Measurements from ENCODE around the gene NOL3.

The NOL3 gene

DNA sequence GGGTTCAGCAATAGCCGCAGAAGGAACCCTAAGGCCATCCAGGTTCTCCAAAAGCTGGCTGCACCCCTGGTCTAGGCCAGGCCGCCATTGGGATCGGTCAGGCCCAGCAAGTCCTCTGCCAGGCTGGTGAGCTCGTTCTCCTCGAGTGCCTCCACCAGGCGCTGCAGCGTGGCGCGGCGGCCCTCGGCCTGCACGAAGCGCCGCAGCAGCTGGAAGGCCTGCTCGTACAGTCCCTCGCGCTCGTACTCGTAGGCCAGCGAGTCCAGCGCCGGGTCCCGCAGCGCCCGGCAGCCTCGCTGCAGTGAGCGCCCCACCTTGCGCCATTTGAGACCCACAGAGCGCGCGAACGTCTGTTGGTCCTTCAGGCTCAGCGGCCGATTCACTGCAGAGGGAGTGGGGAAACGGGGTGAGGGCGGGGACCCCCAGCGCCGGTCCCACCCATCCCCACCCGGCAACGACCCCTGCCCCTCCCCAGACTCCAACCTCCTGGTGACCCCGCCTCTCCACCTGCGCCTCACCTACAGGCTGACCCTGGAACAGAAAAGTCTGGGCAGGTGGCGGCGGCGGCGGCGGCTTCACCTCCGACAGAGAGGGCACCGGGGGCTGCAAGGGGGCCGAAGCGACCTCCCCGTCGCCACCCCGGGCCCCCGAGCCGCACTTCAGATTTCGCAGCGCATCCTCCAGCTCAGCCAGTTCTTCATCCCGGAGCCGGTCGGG is 15.6 kb upstream of the NOL3 start:
- no peak overlapping the region for H3K4me3 ChIP-seq (replicated peaks in 1 of 2; ENCODE audit: low read depth in 2 of 2, low read length in 2 of 2)
- TF ChIP-seq, protein P1, sequence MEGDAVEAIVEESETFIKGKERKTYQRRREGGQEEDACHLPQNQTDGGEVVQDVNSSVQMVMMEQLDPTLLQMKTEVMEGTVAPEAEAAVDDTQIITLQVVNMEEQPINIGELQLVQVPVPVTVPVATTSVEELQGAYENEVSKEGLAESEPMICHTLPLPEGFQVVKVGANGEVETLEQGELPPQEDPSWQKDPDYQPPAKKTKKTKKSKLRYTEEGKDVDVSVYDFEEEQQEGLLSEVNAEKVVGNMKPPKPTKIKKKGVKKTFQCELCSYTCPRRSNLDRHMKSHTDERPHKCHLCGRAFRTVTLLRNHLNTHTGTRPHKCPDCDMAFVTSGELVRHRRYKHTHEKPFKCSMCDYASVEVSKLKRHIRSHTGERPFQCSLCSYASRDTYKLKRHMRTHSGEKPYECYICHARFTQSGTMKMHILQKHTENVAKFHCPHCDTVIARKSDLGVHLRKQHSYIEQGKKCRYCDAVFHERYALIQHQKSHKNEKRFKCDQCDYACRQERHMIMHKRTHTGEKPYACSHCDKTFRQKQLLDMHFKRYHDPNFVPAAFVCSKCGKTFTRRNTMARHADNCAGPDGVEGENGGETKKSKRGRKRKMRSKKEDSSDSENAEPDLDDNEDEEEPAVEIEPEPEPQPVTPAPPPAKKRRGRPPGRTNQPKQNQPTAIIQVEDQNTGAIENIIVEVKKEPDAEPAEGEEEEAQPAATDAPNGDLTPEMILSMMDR (IDR thresholded peaks at IDR 0.05; ENCODE audit: low read depth, low read length) = no peak
- no peak for DNase-seq (ENCODE audit: low read depth in 2 of 2)

DNA sequence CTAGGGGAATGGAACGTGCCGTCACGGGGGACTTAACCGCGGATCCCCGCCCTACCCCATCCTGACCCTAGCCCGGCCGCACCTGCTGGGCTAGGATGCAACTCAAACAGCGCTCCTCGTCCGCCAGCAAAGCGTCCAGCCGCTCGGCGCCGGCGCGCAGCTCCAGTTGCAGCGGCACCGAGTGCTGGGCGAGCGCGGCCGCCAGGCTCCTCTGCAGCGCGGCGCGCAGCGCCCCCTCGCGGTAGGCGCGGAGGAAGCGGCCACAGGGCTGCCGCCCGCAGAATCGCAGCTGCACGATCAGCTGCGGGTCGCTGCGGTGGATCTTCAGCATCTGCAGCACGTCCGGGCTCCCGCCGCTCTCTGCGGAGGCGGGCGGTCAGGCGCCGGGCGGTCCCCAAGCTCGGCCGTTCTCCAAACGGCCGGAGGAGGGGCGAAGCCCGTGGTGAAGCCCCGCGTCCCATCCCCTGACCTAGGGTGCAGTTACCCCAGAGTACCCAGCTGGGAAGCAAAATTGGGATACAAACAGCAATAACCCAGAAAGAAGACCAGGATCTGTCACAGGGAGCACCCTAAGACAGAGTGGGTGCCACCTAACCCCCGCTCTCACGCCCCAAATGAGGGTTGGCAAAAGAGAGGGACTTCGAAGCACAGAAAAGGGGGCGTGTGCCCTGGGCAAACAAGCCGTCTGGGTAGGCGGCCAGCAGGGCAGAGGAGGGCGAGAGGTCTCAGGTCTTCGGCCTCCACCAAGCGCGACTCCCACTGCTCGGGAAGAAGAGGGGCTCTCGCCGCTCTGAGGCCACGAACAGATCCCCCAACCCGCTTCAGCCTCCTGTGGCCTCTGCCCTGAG is 14.8 kb upstream of the NOL3 start:
- TF ChIP-seq, protein P1 (IDR thresholded peaks at IDR 0.05; ENCODE audit: low read depth, low read length) = peak; percentile 53
- peak; percentile 69 to 80 for DNase-seq (ENCODE audit: low read depth in 2 of 2)
- no peak overlapping the region for H3K4me3 ChIP-seq (replicated peaks in 1 of 2; ENCODE audit: low read depth in 2 of 2, low read length in 2 of 2)

DNA sequence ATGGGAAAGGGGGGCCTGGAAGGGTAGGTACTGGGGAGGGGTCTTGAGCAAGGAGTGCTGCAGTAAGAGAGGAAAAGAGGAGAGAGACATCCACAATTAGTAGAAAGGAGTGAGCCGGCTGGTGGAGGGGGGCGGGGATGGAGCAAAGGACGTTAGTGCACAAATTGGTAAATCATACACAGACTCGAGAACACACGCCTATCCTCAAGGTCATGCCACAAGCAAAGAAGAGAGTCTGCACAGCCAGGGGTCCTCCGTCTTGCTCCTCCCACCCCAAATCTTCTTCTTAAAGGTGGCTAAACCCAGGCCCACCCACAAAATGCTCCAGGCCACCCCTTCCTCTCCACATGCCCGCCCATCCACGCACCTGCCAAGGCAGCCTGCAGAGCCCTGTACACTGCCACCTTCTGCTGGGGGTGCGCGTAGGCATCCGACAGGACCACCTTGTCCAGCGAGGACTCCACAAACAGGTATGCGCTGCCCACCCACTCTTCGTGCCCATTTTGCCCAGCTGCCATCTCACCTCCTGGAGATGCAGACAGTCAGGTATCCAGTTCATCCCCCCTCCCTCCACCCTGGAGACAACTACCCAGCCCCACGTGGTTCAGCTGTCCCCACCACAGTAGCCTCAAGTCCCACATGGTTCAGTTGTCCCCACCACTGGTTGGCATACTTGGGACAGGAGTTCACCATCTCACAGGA is 14.0 kb upstream of the NOL3 start:
- H3K4me3 ChIP-seq (replicated peaks in 1 of 2; ENCODE audit: low read depth in 2 of 2, low read length in 2 of 2) = no peak overlapping the region
- TF ChIP-seq, protein P1 (IDR thresholded peaks at IDR 0.05; ENCODE audit: low read depth, low read length) = no peak
- DNase-seq (ENCODE audit: low read depth in 2 of 2) = no peak

GRCh38 chr16:67157106-67157748 is 13.1 kb upstream of the NOL3 start:
- no peak for DNase-seq (ENCODE audit: low read depth in 2 of 2)
- H3K4me3 ChIP-seq (replicated peaks in 1 of 2; ENCODE audit: low read depth in 2 of 2, low read length in 2 of 2) = no peak overlapping the region
- TF ChIP-seq, protein P1 (IDR thresholded peaks at IDR 0.05; ENCODE audit: low read depth, low read length) = no peak

DNA sequence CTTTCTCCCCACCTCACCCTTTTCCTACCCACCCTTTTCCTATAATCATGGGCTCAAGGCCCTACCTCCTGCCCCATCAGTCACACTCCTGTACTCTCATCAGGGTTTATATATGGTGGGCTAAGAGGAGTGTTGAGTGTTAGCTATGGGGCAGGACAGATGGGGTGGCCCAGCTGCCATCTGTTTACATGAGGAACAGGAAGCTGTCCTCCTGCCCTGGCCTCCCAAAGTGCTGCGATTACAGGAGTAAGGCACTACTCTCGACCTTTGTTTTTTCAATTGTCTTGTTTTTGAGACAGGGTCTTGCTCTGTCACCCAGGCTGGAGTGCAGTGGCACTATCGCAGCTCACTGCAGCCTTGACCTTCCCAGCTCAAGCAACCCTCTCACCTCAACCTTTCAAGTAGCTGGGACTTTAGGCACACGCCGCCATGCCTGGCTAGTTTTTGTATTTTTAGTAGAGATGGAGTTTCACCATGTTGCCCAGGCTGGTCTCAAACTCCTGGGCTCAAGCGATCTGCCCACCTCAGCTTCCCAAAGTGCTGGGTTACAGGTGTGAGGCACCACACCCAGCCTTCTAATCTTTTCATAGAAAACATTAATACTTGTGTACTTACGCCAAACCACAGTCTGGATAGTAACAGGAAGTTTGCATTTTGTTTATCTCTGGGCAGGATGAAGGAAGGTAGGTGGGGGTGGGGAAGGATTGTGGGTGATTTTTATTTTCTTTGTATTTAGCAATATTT is 12.3 kb upstream of the NOL3 start:
- no peak overlapping the region for H3K4me3 ChIP-seq (replicated peaks in 1 of 2; ENCODE audit: low read depth in 2 of 2, low read length in 2 of 2)
- no peak for DNase-seq (ENCODE audit: low read depth in 2 of 2)
- TF ChIP-seq, protein P1 (IDR thresholded peaks at IDR 0.05; ENCODE audit: low read depth, low read length) = no peak

All from cardiac fibroblast (primary cell).